ENCODE measurements around the gene LRP10. TPM values are rescaled to one million over a fixed set of nuclear protein-coding genes. Genes with fewer than 3 reads are reported as not detected.
"Not testable (repeated sequence)": the region's sequence is repeated elsewhere in the genome, so short reads cannot be mapped to it uniquely, and the experiment has no call there.

Gene LRP10
- total RNA-seq, 2 donors from 2014 or later: 204 to 222 TPM

GRCh38 chr14:22910916-22911315 is 39.4 kb downstream of the LRP10 start:
- Histone ChIP-seq H3K27ac (no peak overlapping the region), H3K9ac (ENCODE audit: low read depth in 2 of 2, low read length in 2 of 2) (no peak overlapping the region), H3K27me3 (no peaks in the 10 kb centered on the region), H3K36me3 (peaks cover 11% of the 10 kb centered on the region), H3K4me3 (no peak overlapping the region), H3K4me1 (no peaks in the 10 kb centered on the region), H3K9me3 (no peaks in the 10 kb centered on the region)
- TF ChIP-seq CTCF (IDR thresholded peaks at IDR 0.05): no peak
- intact Hi-C loops (cut with DNase I): no loop called here
- no peak for DNase-seq

- H3K36me3 ChIP-seq; H3K27me3 ChIP-seq; H3K9ac ChIP-seq (ENCODE audit: low read depth in 2 of 2, low read length in 2 of 2); H3K4me3 ChIP-seq; intact Hi-C loops (cut with DNase I); DNase-seq; H3K9me3 ChIP-seq; H3K27ac ChIP-seq; H3K4me1 ChIP-seq: not testable (repeated sequence)
These were observed 43.3 kb downstream of the LRP10 start for GRCh38 chr14:22914836-22915235.

- intact Hi-C loops (cut with DNase I): no loop called here
- H3K9me3 ChIP-seq: no peaks in the 10 kb centered on the region
- H3K27me3 ChIP-seq: no peaks in the 10 kb centered on the region
- peaks cover 9% of the 10 kb centered on the region for H3K4me1 ChIP-seq
- H3K27ac ChIP-seq: no peak overlapping the region
- H3K9ac ChIP-seq (ENCODE audit: low read depth in 2 of 2, low read length in 2 of 2): no peak overlapping the region
- DNase-seq: no peak
- TF ChIP-seq CTCF (IDR thresholded peaks at IDR 0.05): no peak
- no peaks in the 10 kb centered on the region for H3K36me3 ChIP-seq
- H3K4me3 ChIP-seq: no peak overlapping the region
These were observed 44.5 kb downstream of the LRP10 start for GRCh38 chr14:22915886-22916521.

- H3K4me3 ChIP-seq: peak within 1 kb of the TSS; percentile 52
- H3K36me3 ChIP-seq: no peaks in the 10 kb centered on the region
- H3K27me3 ChIP-seq: no peaks in the 10 kb centered on the region
- H3K9ac ChIP-seq (ENCODE audit: low read depth in 2 of 2, low read length in 2 of 2): peak within 1 kb of the TSS; percentile 91 to 94
- H3K4me1 ChIP-seq: peaks cover 9% of the 10 kb centered on the region
- H3K27ac ChIP-seq: peak within 1 kb of the TSS; percentile 86
- TF ChIP-seq CTCF (IDR thresholded peaks at IDR 0.05): no peak
- intact Hi-C loops (cut with DNase I): no loop called here
- no peaks in the 10 kb centered on the region for H3K9me3 ChIP-seq
- peak; percentile 100 for DNase-seq
These were observed 47.5 kb downstream of the LRP10 start, which contains the start of gene RBM23 for GRCh38 chr14:22918804-22919600. Gene RBM23 (minus strand): TSS chr14:22919149.

GRCh38 chr14:22919601-22919921 is 48.0 kb downstream of the LRP10 start:
- H3K9me3 ChIP-seq: no peaks in the 10 kb centered on the region
- H3K4me3 ChIP-seq: peak overlapping the region; percentile 12
- TF ChIP-seq CTCF (IDR thresholded peaks at IDR 0.05): no peak
- peak overlapping the region; percentile 45 to 91 for H3K9ac ChIP-seq (ENCODE audit: low read depth in 2 of 2, low read length in 2 of 2)
- H3K36me3 ChIP-seq: peaks cover 5% of the 10 kb centered on the region
- H3K27me3 ChIP-seq: no peaks in the 10 kb centered on the region
- peaks cover 9% of the 10 kb centered on the region for H3K4me1 ChIP-seq
- intact Hi-C loops (cut with DNase I): no loop called here
- peak overlapping the region; percentile 62 for H3K27ac ChIP-seq
- DNase-seq: no peak

- Histone ChIP-seq H3K36me3 (peaks cover 9% of the 10 kb centered on the region), H3K4me3 (no peak overlapping the region), H3K9me3 (no peaks in the 10 kb centered on the region), H3K9ac (ENCODE audit: low read depth in 2 of 2, low read length in 2 of 2) (no peak overlapping the region), H3K4me1 (peaks cover 9% of the 10 kb centered on the region), H3K27ac (no peak overlapping the region), H3K27me3 (no peaks in the 10 kb centered on the region)
- DNase-seq: no peak
- intact Hi-C loops (cut with DNase I): no loop called here
- no peak for TF ChIP-seq CTCF (IDR thresholded peaks at IDR 0.05)
These were observed 49.2 kb downstream of the LRP10 start for GRCh38 chr14:22920697-22921096.
